Neural progenitor cell (in vitro differentiated cells): Measurements from ENCODE around the gene PSMA1.

Experiments
- EZH2 ChIP-seq: fragments of 200-600 bp; sonication (generic); IDR thresholded peaks from 2 replicates; pipeline ENCODE4 v1.6.1; 2017; ENCODE audit warnings: antibody characterized with exemption, mild to moderate bottlenecking, moderate library complexity
- EZH2phosphoT487 ChIP-seq: fragments of 200-600 bp; sonication (generic); IDR thresholded peaks from 2 replicates; pipeline ENCODE4 v1.6.1; 2017; ENCODE audit warnings: antibody characterized with exemption
- TF ChIP-seq, protein P1 (sequence below): fragments of 200-600 bp; sonication (generic); IDR thresholded peaks from 2 replicates; pipeline ENCODE4 v1.5.1; 2017; ENCODE audit warnings: antibody characterized with exemption, mild to moderate bottlenecking

DNA sequence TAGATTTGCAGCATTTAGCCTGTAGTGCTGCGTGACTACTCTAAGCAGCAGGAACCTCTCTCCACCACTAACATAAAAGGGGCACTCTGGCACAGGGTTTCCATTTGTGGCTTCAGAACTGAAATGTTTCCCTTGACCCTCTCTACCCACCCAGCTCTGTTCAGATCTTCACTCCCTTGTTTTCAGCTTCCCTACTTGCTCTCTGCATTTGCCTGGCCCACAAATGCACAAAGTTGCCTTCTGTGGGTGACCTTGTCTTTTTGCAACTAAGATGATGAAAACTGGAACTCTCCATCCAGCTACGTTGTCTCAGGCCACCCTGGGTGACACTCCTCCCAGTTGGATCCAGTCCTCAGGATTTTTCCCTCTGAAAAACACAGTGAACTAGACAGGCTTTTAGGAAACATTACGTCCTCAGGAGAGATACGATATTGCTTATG lies 19.8 kb upstream of the PSMA1 start:
- TF ChIP-seq, protein P1, sequence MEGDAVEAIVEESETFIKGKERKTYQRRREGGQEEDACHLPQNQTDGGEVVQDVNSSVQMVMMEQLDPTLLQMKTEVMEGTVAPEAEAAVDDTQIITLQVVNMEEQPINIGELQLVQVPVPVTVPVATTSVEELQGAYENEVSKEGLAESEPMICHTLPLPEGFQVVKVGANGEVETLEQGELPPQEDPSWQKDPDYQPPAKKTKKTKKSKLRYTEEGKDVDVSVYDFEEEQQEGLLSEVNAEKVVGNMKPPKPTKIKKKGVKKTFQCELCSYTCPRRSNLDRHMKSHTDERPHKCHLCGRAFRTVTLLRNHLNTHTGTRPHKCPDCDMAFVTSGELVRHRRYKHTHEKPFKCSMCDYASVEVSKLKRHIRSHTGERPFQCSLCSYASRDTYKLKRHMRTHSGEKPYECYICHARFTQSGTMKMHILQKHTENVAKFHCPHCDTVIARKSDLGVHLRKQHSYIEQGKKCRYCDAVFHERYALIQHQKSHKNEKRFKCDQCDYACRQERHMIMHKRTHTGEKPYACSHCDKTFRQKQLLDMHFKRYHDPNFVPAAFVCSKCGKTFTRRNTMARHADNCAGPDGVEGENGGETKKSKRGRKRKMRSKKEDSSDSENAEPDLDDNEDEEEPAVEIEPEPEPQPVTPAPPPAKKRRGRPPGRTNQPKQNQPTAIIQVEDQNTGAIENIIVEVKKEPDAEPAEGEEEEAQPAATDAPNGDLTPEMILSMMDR = no peak
- TF ChIP-seq EZH2 (no peak), EZH2phosphoT487 (no peak)
